ENCODE measurements around the gene IRAK2. TPM values are rescaled to one million over a fixed set of nuclear protein-coding genes. Genes with fewer than 3 reads are reported as not detected.
"Not testable (repeated sequence)": the region's sequence is repeated elsewhere in the genome, so short reads cannot be mapped to it uniquely, and the experiment has no call there.

The IRAK2 gene
- total RNA-seq, 2 donors from 2014 or later, result 0.99 to 3.9 TPM

DNA sequence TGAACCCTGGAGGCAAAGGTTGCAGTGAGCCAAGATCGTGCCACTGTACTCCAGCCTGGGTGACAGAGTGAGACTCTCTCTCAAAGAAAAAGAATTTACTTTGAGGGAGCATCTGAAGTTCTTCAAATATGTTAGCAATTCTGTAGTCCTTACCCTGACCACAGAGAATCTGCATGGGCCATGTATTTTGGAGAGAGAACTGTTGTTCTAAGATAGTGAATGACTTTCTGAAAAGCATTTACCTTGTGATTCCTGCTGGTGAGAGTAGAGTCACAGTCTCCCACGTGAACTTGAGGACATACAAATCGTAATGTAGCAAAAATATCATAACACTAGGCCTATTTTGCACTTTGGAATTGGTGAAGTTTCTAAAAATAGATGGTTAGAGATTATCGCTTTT is 45.3 kb upstream of the IRAK2 start:
- Histone ChIP-seq H3K9me3 (no peaks in the 10 kb centered on the region), H3K36me3 (replicated peaks in 1 of 2; ENCODE audit: insufficient read depth in 1 of 2, low read depth in 2 of 2) (no peaks in the 10 kb centered on the region), H3K4me3 (no peak overlapping the region), H3K4me1 (peaks cover 23% of the 10 kb centered on the region), H3K27ac (no peak overlapping the region), H3K27me3 (no peaks in the 10 kb centered on the region)
- no peak for ATAC-seq
- intact Hi-C loops (cut with DNase I), result no loop called here
- DNase-seq, result no peak
- WGBS, 2 donors, result 61 to 68% methylated on average over 4 of the region's 4 CpGs
- TF ChIP-seq, protein P1, sequence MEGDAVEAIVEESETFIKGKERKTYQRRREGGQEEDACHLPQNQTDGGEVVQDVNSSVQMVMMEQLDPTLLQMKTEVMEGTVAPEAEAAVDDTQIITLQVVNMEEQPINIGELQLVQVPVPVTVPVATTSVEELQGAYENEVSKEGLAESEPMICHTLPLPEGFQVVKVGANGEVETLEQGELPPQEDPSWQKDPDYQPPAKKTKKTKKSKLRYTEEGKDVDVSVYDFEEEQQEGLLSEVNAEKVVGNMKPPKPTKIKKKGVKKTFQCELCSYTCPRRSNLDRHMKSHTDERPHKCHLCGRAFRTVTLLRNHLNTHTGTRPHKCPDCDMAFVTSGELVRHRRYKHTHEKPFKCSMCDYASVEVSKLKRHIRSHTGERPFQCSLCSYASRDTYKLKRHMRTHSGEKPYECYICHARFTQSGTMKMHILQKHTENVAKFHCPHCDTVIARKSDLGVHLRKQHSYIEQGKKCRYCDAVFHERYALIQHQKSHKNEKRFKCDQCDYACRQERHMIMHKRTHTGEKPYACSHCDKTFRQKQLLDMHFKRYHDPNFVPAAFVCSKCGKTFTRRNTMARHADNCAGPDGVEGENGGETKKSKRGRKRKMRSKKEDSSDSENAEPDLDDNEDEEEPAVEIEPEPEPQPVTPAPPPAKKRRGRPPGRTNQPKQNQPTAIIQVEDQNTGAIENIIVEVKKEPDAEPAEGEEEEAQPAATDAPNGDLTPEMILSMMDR (IDR thresholded peaks at IDR 0.05), result no peak

DNA sequence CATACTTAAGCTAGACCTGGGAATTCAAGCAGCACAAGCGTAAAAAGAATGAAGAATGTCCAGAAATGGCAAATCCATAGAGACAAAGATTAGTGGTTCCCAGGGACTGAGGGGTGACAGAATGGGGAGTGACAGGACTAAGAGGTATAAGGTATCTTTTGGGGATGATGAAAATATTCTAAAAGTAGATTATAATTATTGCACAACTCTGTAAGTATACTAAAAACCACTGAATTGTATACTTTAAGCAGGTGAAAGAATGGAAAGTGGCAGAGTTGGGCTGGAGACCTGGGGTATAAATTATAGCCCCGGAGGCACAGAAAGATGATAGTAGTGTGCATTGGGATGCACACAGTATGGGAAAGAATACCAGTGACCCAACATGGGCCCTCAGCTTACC is 43.7 kb upstream of the IRAK2 start:
- WGBS, 2 donors, result 84 to 94% methylated on average over 2 of the region's 2 CpGs
- DNase-seq (no peak), ATAC-seq (no peak)
- Histone ChIP-seq H3K4me1 (peaks cover 19% of the 10 kb centered on the region), H3K27ac (no peak overlapping the region), H3K27me3 (no peaks in the 10 kb centered on the region), H3K9me3 (no peaks in the 10 kb centered on the region), H3K36me3 (replicated peaks in 1 of 2; ENCODE audit: insufficient read depth in 1 of 2, low read depth in 2 of 2) (peaks cover 0 to 3% of the 10 kb centered on the region in 2 donors), H3K4me3 (no peak overlapping the region)
- no peak for TF ChIP-seq POLR2A (IDR thresholded peaks at IDR 0.05)
- TF ChIP-seq, protein P1 (IDR thresholded peaks at IDR 0.05), result no peak
- intact Hi-C loops (cut with DNase I), result no loop called here

DNA sequence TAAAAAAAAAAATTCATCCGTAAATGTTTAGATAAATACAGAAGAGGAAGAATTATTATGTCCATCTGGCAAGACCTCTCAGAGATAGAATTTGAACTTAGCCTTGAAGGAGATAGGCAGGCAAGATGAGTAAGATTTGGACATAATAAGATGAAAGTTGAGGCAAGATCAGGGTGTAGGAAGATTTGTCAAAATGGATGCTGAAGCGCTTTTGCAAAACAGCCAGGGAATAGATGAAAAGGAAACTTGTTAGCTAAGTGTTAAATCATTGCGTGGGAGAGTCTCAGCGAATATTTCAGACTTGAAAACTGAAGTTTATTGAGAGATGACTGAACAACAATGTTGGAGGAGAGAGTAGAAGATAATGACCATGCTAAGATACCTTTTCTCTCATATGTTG is 42.0 kb upstream of the IRAK2 start:
- peaks cover 0 to 12% of the 10 kb centered on the region in 2 donors for H3K36me3 ChIP-seq (replicated peaks in 1 of 2; ENCODE audit: insufficient read depth in 1 of 2, low read depth in 2 of 2)
- no peaks in the 10 kb centered on the region for H3K27me3 ChIP-seq
- DNase-seq, result no peak
- WGBS, 2 donors, result 86 to 92% methylated on average over 4 of the region's 4 CpGs
- H3K9me3 ChIP-seq, result no peaks in the 10 kb centered on the region
- no peak overlapping the region for H3K4me3 ChIP-seq
- H3K4me1 ChIP-seq, result peaks cover 3% of the 10 kb centered on the region
- no peak overlapping the region for H3K27ac ChIP-seq
- intact Hi-C loops (cut with DNase I), result no loop called here
- no peak for ATAC-seq
- TF ChIP-seq, protein P1 (IDR thresholded peaks at IDR 0.05), result no peak
- no peak for TF ChIP-seq POLR2A (IDR thresholded peaks at IDR 0.05)

DNA sequence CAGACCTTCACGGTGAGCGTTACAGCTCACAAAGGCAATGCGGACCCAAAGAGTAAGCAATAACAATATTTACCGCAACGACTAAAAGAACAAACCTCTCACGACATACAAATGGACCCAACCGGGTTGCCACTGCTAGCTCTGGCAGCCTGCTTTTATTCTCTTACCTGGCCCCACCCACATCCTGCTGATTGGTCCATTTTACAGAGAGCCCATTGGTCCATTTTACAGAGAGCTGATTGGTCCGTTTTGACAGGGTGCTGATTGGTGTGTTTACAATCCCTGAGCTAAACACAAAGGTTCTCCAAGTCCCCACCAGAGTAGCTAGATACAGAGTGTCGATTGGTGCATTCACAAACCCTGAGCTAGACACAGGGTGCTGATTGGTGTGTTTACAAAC is 28.8 kb upstream of the IRAK2 start:
- H3K36me3 ChIP-seq (replicated peaks in 1 of 2; ENCODE audit: insufficient read depth in 1 of 2, low read depth in 2 of 2); intact Hi-C loops (cut with DNase I); H3K4me1 ChIP-seq; DNase-seq; H3K27ac ChIP-seq; ATAC-seq; H3K27me3 ChIP-seq; H3K4me3 ChIP-seq; H3K9me3 ChIP-seq: not testable (repeated sequence)
- WGBS, 2 donors, result 78 to 83% methylated on average over 5 to 9 of the region's 9 CpGs

DNA sequence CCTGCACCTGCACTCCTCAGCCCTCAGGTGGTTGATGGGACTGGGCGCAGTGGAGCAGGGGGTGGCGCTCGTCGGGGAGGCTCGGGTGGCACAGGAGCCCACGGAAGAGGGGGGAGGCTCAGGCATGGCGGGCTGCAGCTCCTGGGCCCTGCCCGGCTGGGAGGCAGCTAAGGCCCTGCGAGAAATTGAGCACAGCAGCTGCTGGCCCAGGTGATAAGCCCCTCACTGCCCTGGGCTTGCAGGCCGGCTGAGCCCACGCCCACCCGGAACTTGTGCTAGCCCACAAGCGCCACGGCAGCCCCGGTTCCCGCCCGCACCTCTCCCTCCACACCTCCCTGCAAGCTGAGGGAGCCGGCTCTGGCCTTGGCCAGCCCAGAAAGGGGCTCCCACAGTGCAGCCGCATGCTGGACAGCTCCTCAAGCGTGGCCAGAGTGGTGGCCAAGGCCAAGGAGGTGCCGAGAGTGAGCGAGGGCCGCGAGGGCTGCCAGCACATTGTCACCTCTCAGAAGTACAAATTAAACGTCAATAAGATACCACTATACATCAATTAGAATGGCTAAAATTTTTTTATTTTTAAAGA is 28.2 kb upstream of the IRAK2 start:
- no peaks in the 10 kb centered on the region for H3K4me1 ChIP-seq
- ATAC-seq (no peak), DNase-seq (no peak)
- no peak for TF ChIP-seq POLR2A (IDR thresholded peaks at IDR 0.05)
- TF ChIP-seq, protein P1 (IDR thresholded peaks at IDR 0.05), result no peak
- intact Hi-C loops (cut with DNase I), result no loop called here
- H3K27ac ChIP-seq, result no peak overlapping the region
- no peaks in the 10 kb centered on the region for H3K9me3 ChIP-seq
- no peaks in the 10 kb centered on the region for H3K27me3 ChIP-seq
- no peaks in the 10 kb centered on the region for H3K36me3 ChIP-seq (replicated peaks in 1 of 2; ENCODE audit: insufficient read depth in 1 of 2, low read depth in 2 of 2)
- no peak overlapping the region for H3K4me3 ChIP-seq
- WGBS, 2 donors, result 82 to 88% methylated on average over 13 to 25 of the region's 25 CpGs

All from body of pancreas (tissue), 4 donors.